GM21737 (cell line): ENCODE results near the gene TRIM4.
A peak's percentile ranks its signal among the peaks of the same experiment; 100 is the strongest.
"Not testable (repeated sequence)": the region's sequence is repeated elsewhere in the genome, so short reads cannot be mapped to it uniquely, and the experiment has no call there.

Experiments used
- ATAC-seq: cut with Tn5 transposase; IDR thresholded peaks from one replicate; pipeline ENCODE4 v1.9.1; 2021; ENCODE audit warnings: mild to moderate bottlenecking, moderate library complexity; ENCODE audit not compliant: unreplicated experiment

Gene TRIM4, protein sequence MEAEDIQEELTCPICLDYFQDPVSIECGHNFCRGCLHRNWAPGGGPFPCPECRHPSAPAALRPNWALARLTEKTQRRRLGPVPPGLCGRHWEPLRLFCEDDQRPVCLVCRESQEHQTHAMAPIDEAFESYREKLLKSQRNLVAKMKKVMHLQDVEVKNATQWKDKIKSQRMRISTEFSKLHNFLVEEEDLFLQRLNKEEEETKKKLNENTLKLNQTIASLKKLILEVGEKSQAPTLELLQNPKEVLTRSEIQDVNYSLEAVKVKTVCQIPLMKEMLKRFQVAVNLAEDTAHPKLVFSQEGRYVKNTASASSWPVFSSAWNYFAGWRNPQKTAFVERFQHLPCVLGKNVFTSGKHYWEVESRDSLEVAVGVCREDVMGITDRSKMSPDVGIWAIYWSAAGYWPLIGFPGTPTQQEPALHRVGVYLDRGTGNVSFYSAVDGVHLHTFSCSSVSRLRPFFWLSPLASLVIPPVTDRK

DNA sequence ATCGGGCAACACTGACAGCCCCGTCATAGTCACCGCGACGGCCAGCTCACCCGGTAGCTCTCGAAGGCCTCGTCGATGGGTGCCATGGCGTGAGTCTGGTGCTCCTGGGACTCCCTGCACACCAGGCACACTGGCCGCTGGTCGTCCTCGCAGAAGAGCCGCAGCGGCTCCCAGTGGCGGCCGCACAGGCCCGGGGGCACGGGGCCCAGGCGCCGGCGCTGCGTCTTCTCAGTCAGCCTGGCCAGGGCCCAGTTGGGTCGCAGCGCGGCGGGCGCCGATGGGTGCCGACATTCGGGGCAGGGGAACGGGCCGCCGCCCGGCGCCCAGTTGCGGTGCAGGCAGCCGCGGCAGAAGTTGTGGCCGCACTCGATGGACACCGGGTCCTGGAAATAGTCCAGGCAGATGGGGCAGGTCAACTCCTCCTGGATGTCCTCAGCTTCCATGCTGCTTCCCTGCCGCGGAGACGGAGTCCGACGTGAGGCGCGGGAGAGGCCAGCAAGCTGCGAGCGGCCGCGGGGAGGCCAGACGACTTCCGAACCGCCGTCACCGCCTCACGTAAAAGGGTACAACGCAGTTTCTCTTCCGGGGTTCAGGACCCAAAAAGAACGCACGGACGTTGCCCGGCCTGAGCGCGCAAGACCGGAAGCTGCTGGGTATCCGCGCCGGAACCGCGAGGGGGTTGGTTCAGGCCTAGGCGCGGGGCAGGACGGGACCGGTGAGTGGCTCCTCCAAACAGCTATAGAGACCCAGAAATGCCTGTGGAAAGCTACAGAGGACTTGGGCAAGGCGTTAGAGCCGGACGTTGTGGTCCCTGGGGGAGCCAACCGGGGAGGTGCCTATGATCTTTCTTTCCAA, at the start of gene TRIM4:
TSS of gene TRIM4 (minus strand) at position 572 of the 855 bp plus-strand sequence. CDS start at position 443, 129 bp downstream.
- peak; percentile 97 for ATAC-seq

DNA sequence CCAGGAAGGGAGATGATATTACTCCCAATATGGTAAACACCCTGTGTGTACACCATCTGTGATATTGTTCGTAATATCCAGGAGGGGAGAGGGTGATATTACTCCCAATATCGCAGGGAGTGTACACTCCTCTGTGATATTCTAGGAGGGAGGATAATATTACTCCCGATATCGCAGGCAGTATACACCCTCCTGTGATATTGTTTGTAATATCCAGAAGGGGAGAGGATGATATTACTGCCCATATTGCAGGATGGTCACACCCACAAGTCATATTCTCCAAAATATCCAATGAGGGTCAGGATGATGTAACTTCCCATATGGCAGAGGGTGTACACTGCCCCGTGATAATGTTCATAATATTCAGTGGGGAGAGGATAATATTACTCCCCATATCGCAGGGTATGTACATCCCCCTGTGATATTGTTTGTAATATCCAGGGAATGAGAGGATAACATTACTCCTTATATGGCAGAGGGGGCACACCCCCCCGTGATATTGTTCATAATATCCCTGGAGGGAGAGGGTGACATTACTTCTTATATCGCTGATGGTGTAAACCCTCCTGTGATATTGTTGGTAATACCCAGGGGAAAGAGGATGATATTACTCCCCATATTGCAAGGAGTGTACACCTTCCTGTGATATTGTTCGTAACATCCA, 39.4 kb upstream of the TRIM4 start:
- ATAC-seq = no peak

DNA sequence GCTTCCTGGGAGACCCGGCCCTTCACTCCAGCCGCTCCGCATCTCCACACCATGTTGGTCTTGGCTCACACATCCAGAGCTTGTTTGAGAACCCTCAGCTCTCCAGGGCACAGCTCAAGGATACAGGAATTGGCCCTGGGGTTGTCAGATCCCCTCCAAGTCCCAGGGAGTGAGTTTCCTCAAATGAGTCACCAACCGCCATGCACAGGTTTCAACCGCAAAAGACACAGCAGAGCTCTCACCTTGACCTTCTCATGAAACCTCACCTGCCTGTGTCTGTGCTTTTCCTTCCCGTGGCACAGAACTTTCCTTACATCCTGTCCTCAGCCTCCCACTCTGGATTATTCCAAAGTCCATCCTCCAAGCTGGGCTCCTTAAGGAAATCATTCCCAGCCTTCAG, 35.9 kb upstream of the TRIM4 start:
- ATAC-seq = no peak

DNA sequence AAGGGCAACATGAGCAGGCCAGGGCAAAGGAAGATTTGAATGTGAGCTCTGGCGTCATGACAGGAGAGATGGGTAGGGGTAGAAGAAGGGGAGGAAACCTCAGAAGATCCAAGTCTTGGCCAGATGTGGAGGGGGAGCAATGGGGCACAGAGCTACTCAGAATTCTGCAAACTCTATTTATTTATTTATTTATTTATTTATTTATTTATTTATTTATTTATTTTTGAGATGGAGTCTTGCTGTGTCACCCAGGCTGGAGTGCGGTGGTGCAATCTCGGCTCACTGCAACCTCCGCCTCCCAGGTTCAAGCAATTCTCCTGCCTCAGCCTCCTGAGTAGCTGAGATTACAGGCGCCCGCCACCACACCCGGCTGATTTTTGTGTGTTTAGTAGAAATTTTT, 35.3 kb upstream of the TRIM4 start:
- ATAC-seq = not testable (repeated sequence)

DNA sequence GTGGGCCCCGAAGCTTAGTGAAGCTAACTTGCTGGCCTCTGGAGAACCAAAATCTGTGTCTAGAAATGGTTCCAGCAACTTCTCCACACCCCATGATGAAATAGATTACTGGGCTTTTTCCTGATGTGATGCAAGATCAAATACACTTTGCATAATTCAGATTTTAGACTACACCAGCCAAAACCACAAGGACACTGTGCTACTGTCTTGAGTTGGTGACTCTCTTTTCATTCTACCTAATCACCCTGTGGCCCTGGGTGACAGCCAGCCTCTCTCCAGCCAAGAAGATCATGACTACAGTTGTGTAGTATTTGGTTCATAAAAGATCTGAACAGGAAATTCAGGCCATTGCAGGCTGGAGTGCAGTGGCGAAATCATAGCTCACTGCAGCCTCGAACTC, 34.3 kb upstream of the TRIM4 start:
- ATAC-seq = no peak

DNA sequence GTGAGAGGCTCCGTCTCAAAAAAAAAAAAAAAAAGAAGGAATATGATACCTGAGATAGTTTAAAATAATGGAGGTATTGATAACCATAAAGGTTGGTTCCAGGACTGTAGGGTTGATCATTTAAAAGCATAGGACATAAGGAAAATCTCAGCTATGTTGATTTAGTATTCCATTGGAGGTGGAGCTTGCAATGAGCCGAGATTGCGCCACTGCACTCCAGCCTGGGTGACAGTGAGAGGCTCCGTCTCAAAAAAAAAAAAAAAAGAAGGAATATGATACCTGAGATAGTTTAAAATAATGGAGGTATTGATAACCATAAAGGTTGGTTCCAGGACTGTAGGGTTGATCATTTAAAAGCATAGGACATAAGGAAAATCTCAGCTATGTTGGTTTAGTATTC, 33.3 kb upstream of the TRIM4 start:
- ATAC-seq = not testable (repeated sequence)

DNA sequence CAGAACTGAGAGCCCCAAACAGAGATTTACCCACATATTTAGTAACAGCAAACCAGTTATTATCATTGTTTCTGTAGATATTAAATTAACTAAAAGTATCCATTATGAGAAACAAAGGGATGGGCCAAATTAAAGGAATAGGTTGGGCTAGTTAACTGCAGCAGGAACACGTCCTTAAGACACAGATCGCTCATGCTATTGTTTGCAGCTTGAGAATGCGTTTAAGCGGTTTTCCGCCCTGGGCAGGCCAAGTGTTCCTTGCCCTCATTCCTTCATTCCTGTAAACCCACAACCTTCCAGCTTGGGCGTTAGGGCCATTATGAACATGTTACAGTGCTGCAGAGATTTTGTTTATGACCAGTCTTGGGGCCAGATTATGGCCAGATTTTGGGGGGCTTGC, 31.5 kb upstream of the TRIM4 start:
- not testable (repeated sequence) for ATAC-seq

DNA sequence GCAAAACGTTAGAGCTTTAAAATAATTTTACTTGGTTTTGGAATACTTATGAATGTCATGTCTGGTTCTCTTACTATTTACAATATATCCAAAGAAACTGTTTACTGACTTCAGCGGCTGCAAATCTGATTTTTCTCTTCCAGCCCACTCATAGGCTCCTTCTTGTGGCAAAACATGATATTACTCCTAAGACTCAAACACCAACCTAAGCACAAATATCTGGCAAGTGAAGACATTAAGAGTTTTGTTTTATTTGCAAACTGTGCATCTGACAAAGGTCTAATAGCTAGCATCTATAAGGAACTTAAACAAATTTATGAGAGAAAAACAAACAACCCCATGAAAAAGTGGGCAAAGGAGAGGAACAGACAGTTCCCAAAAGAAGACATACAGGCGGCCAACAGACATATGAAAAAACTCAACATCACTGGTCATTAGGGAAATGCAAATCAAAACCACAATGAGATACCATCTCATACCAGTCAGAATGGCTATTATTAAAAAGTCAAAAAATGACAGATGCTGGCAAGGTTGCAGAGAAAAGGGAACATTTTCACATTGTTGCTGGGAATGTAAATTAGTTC, 30.4 kb upstream of the TRIM4 start:
- ATAC-seq = no peak

DNA sequence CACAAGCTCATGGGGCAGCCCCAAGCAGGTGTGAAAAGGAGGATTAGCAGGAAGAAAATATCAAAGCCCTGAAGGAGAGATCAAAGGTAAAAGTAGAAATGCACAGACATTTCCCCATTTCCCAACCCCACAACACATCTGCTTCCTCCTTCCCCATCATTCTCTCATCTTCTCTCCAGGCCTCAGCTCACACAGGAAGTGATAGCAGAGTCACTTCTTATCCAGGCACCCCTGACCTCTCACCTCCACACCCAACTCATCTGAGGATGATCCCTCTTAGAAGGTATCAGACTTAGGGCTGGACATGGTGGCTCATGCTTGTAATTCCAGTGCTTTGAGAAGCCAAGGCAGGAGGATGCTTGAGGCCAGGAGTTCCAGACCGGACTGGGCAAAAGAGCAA, 28.3 kb upstream of the TRIM4 start:
- ATAC-seq = no peak

DNA sequence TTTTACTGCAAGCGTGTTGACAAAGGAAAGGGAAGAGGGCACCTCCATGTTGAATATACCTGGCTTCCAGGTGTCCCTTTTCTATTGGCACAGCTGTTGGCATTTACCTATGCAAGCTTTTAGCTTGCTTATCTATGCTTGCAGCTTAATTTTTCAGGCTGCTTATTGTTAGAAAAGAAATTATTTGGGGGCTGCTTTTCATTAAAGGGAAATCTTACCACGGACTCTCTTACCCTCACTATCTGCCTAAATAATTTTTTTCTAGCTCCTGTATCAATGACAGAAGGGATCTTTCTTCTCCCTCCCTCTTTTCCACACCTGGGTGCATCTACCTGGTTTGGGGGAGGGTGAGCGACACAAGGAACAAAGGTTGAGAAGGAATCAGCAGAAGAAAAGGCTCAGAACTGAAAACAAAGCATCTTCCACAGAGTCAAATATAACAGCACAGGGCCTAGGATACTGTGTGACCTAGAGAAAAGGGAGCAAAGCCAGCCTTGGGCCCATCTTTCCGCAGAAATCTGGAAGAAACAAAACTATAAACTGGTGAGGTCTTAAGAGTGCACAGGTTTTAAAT, 25.3 kb upstream of the TRIM4 start:
- no peak for ATAC-seq

DNA sequence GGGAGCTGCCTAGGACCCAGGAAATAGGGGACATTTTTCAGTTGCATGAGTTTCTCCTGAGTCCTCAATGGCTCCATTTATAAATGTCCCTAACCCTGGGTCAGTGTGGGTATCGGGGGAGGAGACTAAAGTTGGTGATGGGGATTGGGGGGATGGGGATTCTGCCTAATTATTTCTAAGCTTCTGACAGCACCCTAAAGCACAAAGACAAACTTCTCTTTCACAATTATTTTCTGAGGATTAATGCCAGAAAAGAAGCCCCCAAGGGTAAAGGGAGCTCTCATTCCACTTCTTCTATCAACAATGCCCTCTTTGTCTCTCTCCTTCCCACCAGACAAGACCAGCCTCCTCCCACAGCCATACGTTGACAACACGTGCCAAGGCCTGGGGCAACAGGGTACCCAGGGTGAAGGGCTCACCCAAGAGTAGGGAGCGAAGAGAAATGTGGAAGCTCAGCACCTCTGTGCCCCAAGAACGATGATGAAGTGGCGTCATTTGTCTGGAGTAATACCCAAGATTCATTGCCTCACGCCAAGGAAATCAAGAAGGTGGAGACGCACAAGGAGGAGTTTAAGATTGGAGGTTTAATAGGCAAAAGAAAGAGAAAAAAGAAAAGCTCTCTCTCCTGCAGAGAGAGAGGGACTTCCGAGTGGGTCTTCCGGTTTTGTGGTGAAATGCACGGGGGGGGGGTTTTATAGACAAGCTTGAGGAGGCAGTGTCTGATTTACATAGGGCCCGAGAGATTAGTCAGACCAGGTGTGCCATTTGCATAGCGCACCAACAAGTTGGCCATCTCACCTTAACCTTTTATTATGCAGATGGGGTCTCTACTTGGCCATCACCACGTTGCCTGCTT, 24.5 kb upstream of the TRIM4 start:
- no peak for ATAC-seq

DNA sequence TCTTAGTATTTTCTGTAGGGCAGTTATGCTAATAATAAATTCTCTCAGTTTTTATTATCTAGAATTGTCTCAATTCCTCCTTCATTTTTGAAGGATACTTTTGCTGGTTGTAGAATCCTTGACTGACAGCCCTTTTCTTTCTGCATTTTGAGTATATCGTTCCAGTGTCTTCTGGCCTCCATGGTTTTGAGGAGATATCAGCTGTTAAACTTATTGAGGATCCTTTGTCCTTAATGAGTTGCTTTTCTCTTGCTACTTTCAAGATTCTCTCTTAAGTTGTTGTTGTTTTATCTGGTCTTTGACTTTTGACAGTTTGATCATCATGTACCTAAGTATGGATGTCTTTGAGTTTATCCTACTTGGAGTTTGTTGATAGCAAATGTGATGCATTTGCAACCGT, 19.0 kb upstream of the TRIM4 start:
- ATAC-seq = no peak

DNA sequence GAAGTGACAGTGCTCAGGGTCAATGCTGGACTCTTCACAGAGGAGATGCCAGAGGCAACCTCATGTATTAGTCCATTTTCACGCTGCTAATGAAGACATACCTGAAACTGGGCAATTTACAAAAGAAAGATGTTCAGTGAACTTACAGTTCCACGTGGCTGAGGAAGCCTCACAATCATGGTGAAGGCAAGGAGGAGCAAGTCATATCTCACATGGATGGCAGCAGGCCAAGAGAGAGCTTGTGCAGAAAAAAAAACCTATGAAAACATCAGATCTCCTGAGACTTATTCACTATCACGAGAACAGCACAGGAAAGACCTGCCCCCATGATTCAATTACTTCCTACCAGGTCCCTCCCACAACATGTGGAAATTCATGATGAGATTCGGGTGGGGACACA, 15.7 kb upstream of the TRIM4 start:
- ATAC-seq = not testable (repeated sequence)

DNA sequence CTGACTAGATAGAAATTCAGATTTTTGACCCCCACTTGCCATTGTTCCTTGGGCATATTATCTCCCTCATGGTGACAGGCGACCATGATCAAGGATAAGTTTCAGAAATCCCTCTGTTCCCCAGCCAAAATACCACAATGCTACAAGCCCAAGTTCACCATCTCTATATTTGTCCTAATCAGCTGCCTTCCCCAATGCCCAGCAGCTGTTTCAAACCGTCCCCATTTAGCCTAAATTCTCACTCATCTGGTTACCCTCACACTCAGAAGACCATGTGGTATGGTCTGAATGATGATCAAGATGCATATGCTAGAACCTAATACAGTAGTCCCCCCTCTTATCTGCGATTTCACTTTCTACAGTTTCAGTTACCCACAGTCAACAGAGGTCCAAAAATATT, 11.0 kb upstream of the TRIM4 start:
- no peak for ATAC-seq

DNA sequence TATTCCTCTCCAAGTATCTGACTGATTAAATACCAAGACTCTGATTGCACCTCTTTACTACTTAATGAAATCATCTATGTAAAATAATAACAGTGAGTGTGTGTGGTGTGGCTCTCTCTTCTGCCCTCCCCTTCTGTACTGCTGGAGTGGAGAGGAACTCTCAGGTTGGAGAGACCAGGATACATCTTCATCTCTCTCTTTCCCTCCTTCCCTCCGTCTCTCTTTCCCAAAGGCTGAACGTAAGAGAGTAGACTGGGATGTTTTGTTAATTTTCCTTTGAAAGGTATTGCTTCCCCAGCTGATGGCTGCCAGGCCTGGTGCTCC, 10.4 kb upstream of the TRIM4 start:
- ATAC-seq = no peak

DNA sequence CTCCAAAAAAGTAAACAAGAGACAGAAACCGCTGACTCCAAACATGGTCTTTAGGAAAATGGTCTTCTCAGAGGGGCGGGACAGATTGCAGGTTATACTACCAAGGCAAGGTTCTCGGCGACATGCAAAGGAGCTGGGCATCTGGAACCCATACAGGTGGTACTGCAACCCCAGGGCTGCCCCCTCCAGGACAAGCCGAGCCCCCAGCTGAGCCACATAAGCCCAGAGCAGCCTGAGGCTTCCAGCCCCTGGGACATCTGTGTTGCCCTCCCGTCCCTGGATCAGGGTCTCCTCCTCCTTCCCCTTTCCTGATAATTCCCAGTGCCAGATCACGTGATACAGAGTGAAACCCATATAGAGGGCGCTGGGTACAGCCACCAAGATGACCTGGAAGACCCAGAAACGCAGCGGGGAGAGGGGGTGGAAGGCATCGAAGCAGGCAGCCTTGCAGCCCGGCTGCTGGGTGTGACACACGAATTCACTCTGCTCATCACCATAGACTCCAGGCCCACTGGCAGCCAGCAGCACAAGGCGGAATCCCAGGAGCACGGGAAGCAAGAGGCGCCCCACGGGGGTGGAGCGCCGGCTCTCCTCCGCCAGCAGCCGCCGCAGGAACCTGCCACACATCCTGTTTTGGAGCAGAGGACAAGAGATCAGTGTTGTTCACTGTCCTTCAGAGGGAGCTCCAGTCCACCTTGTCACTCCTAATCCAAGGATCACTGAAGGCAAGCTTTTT, 9.8 kb upstream of the TRIM4 start, which contains the start of gene GJC3:
TSS of gene GJC3 (minus strand) at position 627 of the 736 bp plus-strand sequence. CDS start at position 627, 0 bp downstream.
- no peak for ATAC-seq

DNA sequence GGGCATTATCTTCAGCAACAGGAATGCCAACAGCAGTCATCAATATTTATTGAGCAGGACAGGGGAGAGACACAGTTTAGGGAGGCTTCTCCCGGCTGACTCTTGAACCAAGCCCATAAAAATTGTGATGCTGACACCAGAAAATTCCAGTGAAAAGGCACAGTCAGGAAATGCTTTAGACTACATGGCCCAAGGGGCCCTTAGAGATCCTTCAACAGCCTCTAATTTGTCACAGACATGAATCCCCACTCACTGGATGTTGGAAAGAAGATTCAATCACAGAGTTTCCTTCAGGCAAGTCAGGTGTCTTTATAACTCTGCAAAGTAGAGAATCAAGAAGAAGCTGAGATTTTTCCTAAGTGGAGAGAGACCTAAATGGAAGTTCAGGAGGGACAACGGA, 8.9 kb upstream of the TRIM4 start:
- ATAC-seq = no peak

DNA sequence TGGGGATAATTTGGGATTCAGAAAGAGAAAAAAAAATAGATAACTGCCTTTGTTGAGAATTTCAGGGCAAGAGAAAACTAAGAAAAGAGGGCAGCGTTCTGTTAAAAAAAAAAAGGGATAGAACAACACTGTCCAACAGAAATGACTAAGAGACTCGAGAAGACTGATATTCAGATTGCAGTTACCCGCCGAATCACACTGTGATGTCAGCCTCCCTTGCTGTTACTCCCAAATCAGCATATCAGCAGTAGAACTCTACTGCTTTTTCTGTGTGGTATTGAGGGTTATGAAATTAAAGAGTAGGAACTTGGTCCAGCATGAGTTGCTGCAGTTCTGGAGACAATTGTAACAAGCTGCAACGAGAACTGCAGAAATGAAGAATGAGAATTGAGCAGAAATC, 8.2 kb upstream of the TRIM4 start:
- no peak for ATAC-seq

DNA sequence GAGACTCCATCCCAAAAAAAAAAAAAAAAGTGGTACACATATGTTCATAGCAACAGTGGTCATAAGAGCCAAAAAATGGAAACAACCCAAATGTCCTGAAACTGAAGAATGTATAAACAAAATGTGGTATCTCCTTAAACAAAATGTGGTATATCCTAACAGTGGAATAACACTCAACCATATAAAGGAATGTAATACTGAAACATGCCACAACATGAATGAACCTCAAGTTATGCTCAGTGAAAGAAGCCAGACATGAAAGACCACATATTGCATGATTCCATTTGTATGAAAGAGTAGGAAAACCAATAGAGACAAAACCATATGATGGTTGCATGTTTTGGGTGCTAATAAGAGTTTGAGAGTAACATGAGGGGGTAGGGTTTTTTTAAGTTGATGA, 7.0 kb upstream of the TRIM4 start:
- no peak for ATAC-seq
